Ishikawa (cell line): ENCODE results near the gene SGCD.

Experiments used
- CEBPB ChIP-seq: IDR thresholded peaks from 2 replicates; pipeline ENCODE4 v1.6.1; 2012
- CREB1 ChIP-seq: IDR thresholded peaks from 2 replicates; pipeline ENCODE4 v1.6.1; 2012; ENCODE audit warnings: low read depth
- EGR1 ChIP-seq: IDR thresholded peaks from 2 replicates; pipeline ENCODE4 v1.6.1; 2012
- EP300 ChIP-seq: IDR thresholded peaks from 2 replicates; pipeline ENCODE4 v1.6.1; 2012; ENCODE audit warnings: borderline replicate concordance
- FOXM1 ChIP-seq: IDR thresholded peaks from 2 replicates; pipeline ENCODE4 v1.6.1; 2012; ENCODE audit warnings: low read depth, borderline replicate concordance
- MAX ChIP-seq: IDR thresholded peaks from 2 replicates; pipeline ENCODE4 v1.6.1; 2012
- NFIC ChIP-seq: IDR thresholded peaks from 2 replicates; pipeline ENCODE4 v1.6.1; 2012
- RAD21 ChIP-seq: IDR thresholded peaks from 2 replicates; pipeline ENCODE4 v1.6.1; 2012; ENCODE audit warnings: low read depth
- TAF1 ChIP-seq: IDR thresholded peaks from 2 replicates; pipeline ENCODE4 v1.6.1; 2012; ENCODE audit warnings: low read depth, mild to moderate bottlenecking
- TCF12 ChIP-seq: IDR thresholded peaks from 2 replicates; pipeline ENCODE4 v1.6.1; 2012; ENCODE audit warnings: low read depth
- TEAD4 ChIP-seq: IDR thresholded peaks from 2 replicates; pipeline ENCODE4 v1.6.1; 2012
- YY1 ChIP-seq: IDR thresholded peaks from 2 replicates; pipeline ENCODE4 v1.6.1; 2012; ENCODE audit warnings: low read depth
- ZBTB7A ChIP-seq: IDR thresholded peaks from 2 replicates; pipeline ENCODE4 v1.6.1; 2012; ENCODE audit warnings: low read depth
- TF ChIP-seq, protein P1 (sequence below): IDR thresholded peaks from 2 replicates; pipeline ENCODE4 v1.6.1; 2012; ENCODE audit warnings: low read depth, mild to moderate bottlenecking
- TF ChIP-seq, protein P2 (sequence below): IDR thresholded peaks from 2 replicates; pipeline ENCODE4 v1.6.1; 2012

Gene SGCD

GRCh38 chr5:156684216-156684615 lies 357.3 kb downstream of the SGCD start:
- TF ChIP-seq ZBTB7A: no peak
- TF ChIP-seq CEBPB: no peak
- no peak for TF ChIP-seq NFIC
- TF ChIP-seq MAX: no peak
- no peak for TF ChIP-seq FOXM1
- TF ChIP-seq EGR1: no peak
- TF ChIP-seq CREB1: no peak
- TF ChIP-seq, protein P1, sequence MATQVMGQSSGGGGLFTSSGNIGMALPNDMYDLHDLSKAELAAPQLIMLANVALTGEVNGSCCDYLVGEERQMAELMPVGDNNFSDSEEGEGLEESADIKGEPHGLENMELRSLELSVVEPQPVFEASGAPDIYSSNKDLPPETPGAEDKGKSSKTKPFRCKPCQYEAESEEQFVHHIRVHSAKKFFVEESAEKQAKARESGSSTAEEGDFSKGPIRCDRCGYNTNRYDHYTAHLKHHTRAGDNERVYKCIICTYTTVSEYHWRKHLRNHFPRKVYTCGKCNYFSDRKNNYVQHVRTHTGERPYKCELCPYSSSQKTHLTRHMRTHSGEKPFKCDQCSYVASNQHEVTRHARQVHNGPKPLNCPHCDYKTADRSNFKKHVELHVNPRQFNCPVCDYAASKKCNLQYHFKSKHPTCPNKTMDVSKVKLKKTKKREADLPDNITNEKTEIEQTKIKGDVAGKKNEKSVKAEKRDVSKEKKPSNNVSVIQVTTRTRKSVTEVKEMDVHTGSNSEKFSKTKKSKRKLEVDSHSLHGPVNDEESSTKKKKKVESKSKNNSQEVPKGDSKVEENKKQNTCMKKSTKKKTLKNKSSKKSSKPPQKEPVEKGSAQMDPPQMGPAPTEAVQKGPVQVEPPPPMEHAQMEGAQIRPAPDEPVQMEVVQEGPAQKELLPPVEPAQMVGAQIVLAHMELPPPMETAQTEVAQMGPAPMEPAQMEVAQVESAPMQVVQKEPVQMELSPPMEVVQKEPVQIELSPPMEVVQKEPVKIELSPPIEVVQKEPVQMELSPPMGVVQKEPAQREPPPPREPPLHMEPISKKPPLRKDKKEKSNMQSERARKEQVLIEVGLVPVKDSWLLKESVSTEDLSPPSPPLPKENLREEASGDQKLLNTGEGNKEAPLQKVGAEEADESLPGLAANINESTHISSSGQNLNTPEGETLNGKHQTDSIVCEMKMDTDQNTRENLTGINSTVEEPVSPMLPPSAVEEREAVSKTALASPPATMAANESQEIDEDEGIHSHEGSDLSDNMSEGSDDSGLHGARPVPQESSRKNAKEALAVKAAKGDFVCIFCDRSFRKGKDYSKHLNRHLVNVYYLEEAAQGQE: no peak
- TF ChIP-seq, protein P2, sequence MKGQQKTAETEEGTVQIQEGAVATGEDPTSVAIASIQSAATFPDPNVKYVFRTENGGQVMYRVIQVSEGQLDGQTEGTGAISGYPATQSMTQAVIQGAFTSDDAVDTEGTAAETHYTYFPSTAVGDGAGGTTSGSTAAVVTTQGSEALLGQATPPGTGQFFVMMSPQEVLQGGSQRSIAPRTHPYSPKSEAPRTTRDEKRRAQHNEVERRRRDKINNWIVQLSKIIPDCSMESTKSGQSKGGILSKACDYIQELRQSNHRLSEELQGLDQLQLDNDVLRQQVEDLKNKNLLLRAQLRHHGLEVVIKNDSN: no peak
- no peak for TF ChIP-seq EP300
- no peak for TF ChIP-seq RAD21
- TF ChIP-seq TEAD4: no peak
- no peak for TF ChIP-seq TAF1

- TF ChIP-seq CREB1 (no peak), NFIC (no peak), TAF1 (no peak), TCF12 (no peak), RAD21 (no peak), TEAD4 (no peak), MAX (no peak), ZBTB7A (no peak), EGR1 (no peak)
- TF ChIP-seq, protein P2: no peak
- TF ChIP-seq, protein P1: no peak
Observed at GRCh38 chr5:156685481-156685880, 358.5 kb downstream of the SGCD start.

- TF ChIP-seq RAD21 (no peak), CREB1 (no peak), MAX (no peak), FOXM1 (no peak), TAF1 (no peak), NFIC (no peak), YY1 (no peak), TCF12 (no peak), CEBPB (no peak), TEAD4 (no peak), EP300 (no peak), ZBTB7A (no peak), EGR1 (no peak)
- TF ChIP-seq, protein P1: no peak
- TF ChIP-seq, protein P2: no peak
Observed at GRCh38 chr5:156686380-156686779, 359.4 kb downstream of the SGCD start.

DNA sequence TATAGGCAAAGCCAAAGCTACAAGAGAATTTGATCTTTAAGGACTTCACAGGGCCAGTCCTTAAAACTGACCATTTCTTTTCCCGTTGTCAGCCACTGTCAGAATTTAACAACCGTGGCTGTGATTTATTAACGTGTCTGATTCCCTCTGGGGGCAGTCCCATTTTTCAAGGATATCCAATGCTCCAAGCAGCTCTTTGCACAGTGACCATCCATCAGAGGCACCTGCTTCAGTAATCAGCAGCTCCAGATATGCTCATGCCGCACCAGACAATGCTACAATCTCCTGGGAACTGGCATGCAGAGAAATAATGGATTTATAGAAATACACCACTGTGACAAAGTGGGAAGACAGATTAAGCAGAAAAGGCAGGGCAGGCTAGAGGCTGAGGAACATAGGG lies 359.8 kb downstream of the SGCD start:
- TF ChIP-seq RAD21 (no peak), FOXM1 (no peak), CEBPB (no peak), MAX (no peak), CREB1 (no peak), TCF12 (no peak), NFIC (no peak), EGR1 (no peak), TEAD4 (no peak)
- TF ChIP-seq, protein P1: no peak
